OCI-LY7 (cell line): Measurements from ENCODE around the gene ALDH1A3.

Source experiments
- EZH2phosphoT487 ChIP-seq: fragments of 200-600 bp; sonication (generic); IDR thresholded peaks from 2 replicates; pipeline ENCODE4 v1.6.1; 2018; ENCODE audit warnings: low read depth, borderline replicate concordance, mild to moderate bottlenecking, mixed run types, antibody characterized with exemption, low read length, moderate library complexity, mixed read lengths
- TF ChIP-seq, protein P1 (sequence below): fragments of 200-600 bp; sonication (generic); conservative IDR thresholded peaks from 2 replicates; pipeline ENCODE4 v1.5.1; 2014; ENCODE audit warnings: mild to moderate bottlenecking, antibody characterized with exemption, low read length, moderate library complexity, mixed read lengths

DNA sequence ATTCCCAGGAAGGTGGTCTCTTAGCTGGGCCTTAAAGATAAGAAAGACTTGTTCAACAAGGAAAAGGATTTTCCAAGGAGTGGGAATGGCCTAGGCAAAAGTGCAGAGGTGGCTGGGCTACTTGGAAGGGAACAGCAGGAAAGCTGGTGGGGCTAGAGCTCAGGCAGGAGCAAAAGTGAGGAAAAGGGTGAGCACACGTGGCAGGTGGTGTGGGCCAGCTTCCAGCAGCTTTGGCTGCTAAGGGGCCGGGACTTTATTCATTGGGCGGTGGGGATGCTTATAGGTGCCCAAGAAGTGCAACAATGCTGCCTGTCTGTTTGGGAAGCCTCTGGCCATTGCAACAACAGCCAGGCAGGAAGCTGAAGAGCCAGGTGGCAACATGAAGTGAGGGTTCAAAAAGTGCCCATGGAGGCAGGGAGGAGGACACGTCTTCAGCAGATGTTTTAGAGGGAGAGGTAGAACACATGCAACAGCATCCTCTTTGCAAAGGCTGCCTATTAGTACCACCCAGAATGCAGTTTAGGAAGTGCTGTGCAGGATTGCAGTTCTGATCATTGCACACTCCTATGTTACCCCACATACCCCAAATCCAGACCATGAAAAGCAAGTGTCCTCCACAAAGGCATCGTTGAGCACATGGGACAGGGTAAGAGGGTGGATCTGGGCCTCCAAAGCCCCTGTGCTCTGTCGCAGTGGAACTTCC lies 13.8 kb downstream of the ALDH1A3 start:
- TF ChIP-seq, protein P1, sequence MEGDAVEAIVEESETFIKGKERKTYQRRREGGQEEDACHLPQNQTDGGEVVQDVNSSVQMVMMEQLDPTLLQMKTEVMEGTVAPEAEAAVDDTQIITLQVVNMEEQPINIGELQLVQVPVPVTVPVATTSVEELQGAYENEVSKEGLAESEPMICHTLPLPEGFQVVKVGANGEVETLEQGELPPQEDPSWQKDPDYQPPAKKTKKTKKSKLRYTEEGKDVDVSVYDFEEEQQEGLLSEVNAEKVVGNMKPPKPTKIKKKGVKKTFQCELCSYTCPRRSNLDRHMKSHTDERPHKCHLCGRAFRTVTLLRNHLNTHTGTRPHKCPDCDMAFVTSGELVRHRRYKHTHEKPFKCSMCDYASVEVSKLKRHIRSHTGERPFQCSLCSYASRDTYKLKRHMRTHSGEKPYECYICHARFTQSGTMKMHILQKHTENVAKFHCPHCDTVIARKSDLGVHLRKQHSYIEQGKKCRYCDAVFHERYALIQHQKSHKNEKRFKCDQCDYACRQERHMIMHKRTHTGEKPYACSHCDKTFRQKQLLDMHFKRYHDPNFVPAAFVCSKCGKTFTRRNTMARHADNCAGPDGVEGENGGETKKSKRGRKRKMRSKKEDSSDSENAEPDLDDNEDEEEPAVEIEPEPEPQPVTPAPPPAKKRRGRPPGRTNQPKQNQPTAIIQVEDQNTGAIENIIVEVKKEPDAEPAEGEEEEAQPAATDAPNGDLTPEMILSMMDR = no peak
- TF ChIP-seq EZH2phosphoT487 = no peak
